ENCODE results near the gene FBXL14.
A peak's percentile ranks its signal among the peaks of the same experiment; 100 is the strongest.

FBXL14 gene

DNA sequence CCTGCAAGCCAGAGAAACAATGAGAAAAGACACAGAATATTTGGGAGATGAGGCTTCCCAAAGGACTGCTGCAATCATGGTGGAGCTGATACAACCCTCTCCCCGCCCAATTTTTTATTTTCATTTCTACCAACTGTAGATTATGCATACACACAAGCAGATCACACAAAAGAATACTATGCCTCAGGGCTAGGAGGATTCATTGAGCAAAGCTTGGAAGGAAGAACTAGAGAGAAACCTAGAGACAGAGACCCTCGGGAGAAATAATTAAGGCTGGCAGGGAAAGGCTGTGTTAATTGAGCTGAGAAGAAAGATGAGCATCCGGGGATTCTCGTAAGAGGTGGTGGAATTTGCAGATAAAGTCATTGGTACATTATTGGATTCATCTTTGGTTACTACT, 24.8 kb upstream of the FBXL14 start:
- DNase-seq = no peak
- 96% methylated on average over 4 of the region's 4 CpGs for WGBS
- Histone ChIP-seq H3K9ac (ENCODE audit: low read length) (no peak overlapping the region), H4K91ac (ENCODE audit: low read length) (no peak overlapping the region), H3K23ac (ENCODE audit: low read length in 2 of 2) (no peak overlapping the region), H2BK12ac (ENCODE audit: low read length in 2 of 2) (no peak overlapping the region), H4K8ac (ENCODE audit: low read length) (no peak overlapping the region), H2BK5ac (ENCODE audit: low read depth, low read length, poor library complexity, severe bottlenecking) (no peak overlapping the region), H2BK120ac (ENCODE audit: low read depth, low read length) (no peak overlapping the region), H2AFZ (ENCODE audit: low read depth, low read length) (no peak overlapping the region), H3K4me2 (ENCODE audit: low read length, poor library complexity, severe bottlenecking) (no peak overlapping the region), H3K9me3 (ENCODE audit: control insufficient read depth, low read length) (no peaks in the 10 kb centered on the region), H2AK5ac (ENCODE audit: low read length, severe bottlenecking) (no peak overlapping the region), H3K27me3 (ENCODE audit: control insufficient read depth in 1 of 2, insufficient read depth in 1 of 2, low read length in 2 of 2) (no peaks in the 10 kb centered on the region), H3K4me1 (ENCODE audit: control insufficient read depth, insufficient read depth, low read depth, low read length) (peaks cover 2% of the 10 kb centered on the region), H2BK15ac (ENCODE audit: low read depth, poor library complexity, severe bottlenecking) (no peak overlapping the region), H3K4me3 (ENCODE audit: insufficient read depth in 1 of 2, low read depth in 1 of 2, low read length in 2 of 2) (peak overlapping the region in 1 of 2 experiments; percentile 16), H3K27ac (ENCODE audit: low read length, poor library complexity, severe bottlenecking) (no peak overlapping the region), H3K4ac (ENCODE audit: low read depth in 1 of 2, low read length in 2 of 2) (no peak overlapping the region), H3K14ac (ENCODE audit: low read length in 2 of 2) (no peak overlapping the region), H3K79me1 (replicated peaks; ENCODE audit: low read length, poor library complexity, severe bottlenecking) (peaks cover 19% of the 10 kb centered on the region), H3K36me3 (ENCODE audit: control insufficient read depth in 1 of 2, insufficient read depth in 2 of 2, low read depth in 1 of 2, low read length in 2 of 2) (peaks cover 0 to 4% of the 10 kb centered on the region in 2 experiments), H3K18ac (ENCODE audit: low read depth in 1 of 2, low read length in 2 of 2) (no peak overlapping the region)

DNA sequence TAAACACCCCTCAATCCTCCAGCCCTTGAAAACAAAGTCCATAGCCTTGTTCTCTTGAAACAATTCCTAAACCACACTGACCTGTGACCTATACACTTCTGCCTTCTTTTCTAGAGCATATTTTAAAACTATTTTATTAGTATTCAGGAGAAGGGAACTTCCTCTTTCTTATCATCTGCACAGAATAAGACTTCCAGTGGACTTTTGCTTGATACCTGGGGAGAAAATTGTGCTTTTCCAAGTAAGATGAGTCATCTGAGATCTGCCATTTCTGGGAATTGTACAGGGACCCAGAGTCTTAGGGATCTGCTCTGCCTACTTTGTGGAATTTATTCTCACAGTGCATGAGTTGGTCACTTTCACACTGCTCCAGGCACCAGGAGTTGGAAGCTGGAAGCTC, 24.1 kb upstream of the FBXL14 start:
- Histone ChIP-seq H2BK5ac (ENCODE audit: low read depth, low read length, poor library complexity, severe bottlenecking) (no peak overlapping the region), H3K4me1 (ENCODE audit: control insufficient read depth, insufficient read depth, low read depth, low read length) (peaks cover 2% of the 10 kb centered on the region), H3K36me3 (ENCODE audit: control insufficient read depth in 1 of 2, insufficient read depth in 2 of 2, low read depth in 1 of 2, low read length in 2 of 2) (peaks cover 0 to under 1% of the 10 kb centered on the region in 2 experiments), H4K91ac (ENCODE audit: low read length) (no peak overlapping the region), H3K4ac (ENCODE audit: low read depth in 1 of 2, low read length in 2 of 2) (no peak overlapping the region), H2BK120ac (ENCODE audit: low read depth, low read length) (no peak overlapping the region), H3K27ac (ENCODE audit: low read length, poor library complexity, severe bottlenecking) (no peak overlapping the region), H3K79me1 (replicated peaks; ENCODE audit: low read length, poor library complexity, severe bottlenecking) (peaks cover 19% of the 10 kb centered on the region), H3K4me2 (ENCODE audit: low read length, poor library complexity, severe bottlenecking) (no peak overlapping the region), H2AK5ac (ENCODE audit: low read length, severe bottlenecking) (no peak overlapping the region), H2BK15ac (ENCODE audit: low read depth, poor library complexity, severe bottlenecking) (no peak overlapping the region), H3K9ac (ENCODE audit: low read length) (no peak overlapping the region), H3K23ac (ENCODE audit: low read length in 2 of 2) (no peak overlapping the region), H4K8ac (ENCODE audit: low read length) (no peak overlapping the region), H2BK12ac (ENCODE audit: low read length in 2 of 2) (no peak overlapping the region), H3K14ac (ENCODE audit: low read length in 2 of 2) (no peak overlapping the region), H3K27me3 (ENCODE audit: control insufficient read depth in 1 of 2, insufficient read depth in 1 of 2, low read length in 2 of 2) (no peaks in the 10 kb centered on the region), H3K4me3 (ENCODE audit: insufficient read depth in 1 of 2, low read depth in 1 of 2, low read length in 2 of 2) (no peak overlapping the region), H3K9me3 (ENCODE audit: control insufficient read depth, low read length) (no peaks in the 10 kb centered on the region), H3K18ac (ENCODE audit: low read depth in 1 of 2, low read length in 2 of 2) (no peak overlapping the region), H2AFZ (ENCODE audit: low read depth, low read length) (no peak overlapping the region)
- peak; percentile 14 for DNase-seq

DNA sequence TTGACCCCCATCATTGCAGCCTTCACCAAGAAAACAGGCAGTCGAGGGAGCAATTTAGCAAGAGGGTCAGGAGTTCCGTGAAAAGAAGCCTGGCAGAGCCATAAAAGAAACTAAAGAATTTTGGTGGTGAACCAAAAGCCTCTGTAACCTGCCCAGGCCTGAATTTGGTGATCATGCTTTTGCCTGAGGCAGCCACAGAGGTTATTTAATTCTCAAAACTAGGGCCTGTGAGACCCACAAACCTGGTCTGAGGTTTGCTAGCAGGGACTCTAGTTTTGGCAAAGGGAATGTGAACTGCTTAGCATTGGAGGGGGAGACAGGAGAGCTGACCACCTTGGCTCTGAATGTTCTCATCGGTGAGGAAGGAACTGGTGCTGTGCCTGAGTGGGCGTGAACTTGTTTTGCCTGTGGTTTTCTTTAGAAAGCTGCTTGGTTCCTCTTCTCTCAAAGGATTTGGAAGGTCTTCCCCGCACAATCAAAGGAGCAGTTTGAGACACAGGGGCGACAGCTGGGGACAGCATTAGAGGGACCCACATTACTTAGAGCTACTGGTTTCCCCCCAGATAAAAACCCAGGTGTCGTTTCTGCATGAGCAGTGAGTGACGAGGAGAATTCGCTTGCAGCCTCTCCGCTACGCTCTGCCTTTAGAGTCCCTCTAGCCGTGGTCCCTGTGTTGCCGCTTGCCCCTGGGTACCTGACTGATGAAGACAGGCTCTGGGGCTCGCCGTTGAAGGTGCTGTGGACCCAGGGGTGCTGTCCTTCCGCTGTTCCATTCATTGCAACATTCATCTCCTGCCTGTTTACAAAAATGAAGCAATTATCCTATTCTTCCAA, 22.1 kb upstream of the FBXL14 start:
- Histone ChIP-seq H3K27me3 (ENCODE audit: control insufficient read depth in 1 of 2, insufficient read depth in 1 of 2, low read length in 2 of 2) (no peaks in the 10 kb centered on the region), H3K4me1 (ENCODE audit: control insufficient read depth, insufficient read depth, low read depth, low read length) (peaks cover 2% of the 10 kb centered on the region), H3K9ac (ENCODE audit: low read length) (no peak overlapping the region), H2BK5ac (ENCODE audit: low read depth, low read length, poor library complexity, severe bottlenecking) (no peak overlapping the region), H2AFZ (ENCODE audit: low read depth, low read length) (no peak overlapping the region), H2BK12ac (ENCODE audit: low read length in 2 of 2) (no peak overlapping the region), H3K9me3 (ENCODE audit: control insufficient read depth, low read length) (no peaks in the 10 kb centered on the region), H3K14ac (ENCODE audit: low read length in 2 of 2) (no peak overlapping the region), H3K79me1 (replicated peaks; ENCODE audit: low read length, poor library complexity, severe bottlenecking) (peaks cover 17% of the 10 kb centered on the region), H4K8ac (ENCODE audit: low read length) (no peak overlapping the region), H2BK120ac (ENCODE audit: low read depth, low read length) (no peak overlapping the region), H4K91ac (ENCODE audit: low read length) (no peak overlapping the region), H2BK15ac (ENCODE audit: low read depth, poor library complexity, severe bottlenecking) (no peak overlapping the region), H3K23ac (ENCODE audit: low read length in 2 of 2) (no peak overlapping the region), H3K4me3 (ENCODE audit: insufficient read depth in 1 of 2, low read depth in 1 of 2, low read length in 2 of 2) (no peak overlapping the region), H3K36me3 (ENCODE audit: control insufficient read depth in 1 of 2, insufficient read depth in 2 of 2, low read depth in 1 of 2, low read length in 2 of 2) (no peaks in the 10 kb centered on the region), H3K18ac (ENCODE audit: low read depth in 1 of 2, low read length in 2 of 2) (no peak overlapping the region), H3K4me2 (ENCODE audit: low read length, poor library complexity, severe bottlenecking) (no peak overlapping the region), H3K4ac (ENCODE audit: low read depth in 1 of 2, low read length in 2 of 2) (no peak overlapping the region), H3K27ac (ENCODE audit: low read length, poor library complexity, severe bottlenecking) (no peak overlapping the region), H2AK5ac (ENCODE audit: low read length, severe bottlenecking) (no peak overlapping the region)
- DNase-seq = no peak
- WGBS = 84% methylated on average over 15 of the region's 16 CpGs

DNA sequence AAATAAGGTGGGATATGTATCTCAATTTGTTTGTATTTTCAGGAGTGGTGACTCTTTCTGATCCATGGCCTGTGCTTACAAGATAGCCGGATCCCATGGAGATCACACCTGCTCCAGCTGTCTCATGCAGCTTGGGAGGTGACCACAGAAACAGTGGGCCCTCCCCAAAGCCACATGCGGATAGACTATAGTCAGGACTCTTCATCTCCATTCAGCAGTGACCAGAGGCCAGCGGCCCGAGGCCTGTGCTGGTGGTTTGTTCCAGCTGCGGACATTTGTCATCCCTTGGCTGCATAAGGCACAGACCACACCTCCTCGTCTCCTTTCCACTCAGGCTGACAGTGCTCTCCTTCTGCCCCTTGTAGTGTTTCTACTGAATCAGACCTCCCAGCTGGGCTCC, 20.0 kb upstream of the FBXL14 start:
- Histone ChIP-seq H2BK12ac (ENCODE audit: low read length in 2 of 2) (no peak overlapping the region), H3K27ac (ENCODE audit: low read length, poor library complexity, severe bottlenecking) (no peak overlapping the region), H3K23ac (ENCODE audit: low read length in 2 of 2) (no peak overlapping the region), H3K4me2 (ENCODE audit: low read length, poor library complexity, severe bottlenecking) (no peak overlapping the region), H2AK5ac (ENCODE audit: low read length, severe bottlenecking) (no peak overlapping the region), H3K14ac (ENCODE audit: low read length in 2 of 2) (no peak overlapping the region), H3K4me3 (ENCODE audit: insufficient read depth in 1 of 2, low read depth in 1 of 2, low read length in 2 of 2) (no peak overlapping the region), H3K18ac (ENCODE audit: low read depth in 1 of 2, low read length in 2 of 2) (no peak overlapping the region), H4K91ac (ENCODE audit: low read length) (no peak overlapping the region), H2AFZ (ENCODE audit: low read depth, low read length) (no peak overlapping the region), H3K9me3 (ENCODE audit: control insufficient read depth, low read length) (no peaks in the 10 kb centered on the region), H3K27me3 (ENCODE audit: control insufficient read depth in 1 of 2, insufficient read depth in 1 of 2, low read length in 2 of 2) (no peaks in the 10 kb centered on the region), H3K79me1 (replicated peaks; ENCODE audit: low read length, poor library complexity, severe bottlenecking) (peaks cover 26% of the 10 kb centered on the region), H2BK15ac (ENCODE audit: low read depth, poor library complexity, severe bottlenecking) (no peak overlapping the region), H3K9ac (ENCODE audit: low read length) (no peak overlapping the region), H3K4ac (ENCODE audit: low read depth in 1 of 2, low read length in 2 of 2) (no peak overlapping the region), H3K36me3 (ENCODE audit: control insufficient read depth in 1 of 2, insufficient read depth in 2 of 2, low read depth in 1 of 2, low read length in 2 of 2) (no peaks in the 10 kb centered on the region), H2BK5ac (ENCODE audit: low read depth, low read length, poor library complexity, severe bottlenecking) (no peak overlapping the region), H4K8ac (ENCODE audit: low read length) (no peak overlapping the region), H3K4me1 (ENCODE audit: control insufficient read depth, insufficient read depth, low read depth, low read length) (peaks cover 6% of the 10 kb centered on the region), H2BK120ac (ENCODE audit: low read depth, low read length) (no peak overlapping the region)
- WGBS = 84% methylated on average over 6 of the region's 6 CpGs
- DNase-seq = no peak

Measured in mesenchymal stem cell (in vitro differentiated cells and primary cell).